Stimulated activated CD8-positive, alpha-beta memory T cell treated with anti-CD3 and anti-CD28 coated beads, Interleukin-7, amount 100 ng/mL, for 1 hour (primary cell): ENCODE measurements around the gene CTBP1.

Experiments
- DNase-seq, 2 donors: peaks; one replicate each; pipeline ENCODE4 v3.0.0-alpha.2; 2020; ENCODE audit warnings: low read depth in 2 of 2

The CTBP1 gene

GRCh38 chr4:1210971-1211370 lies 38.0 kb downstream of the CTBP1 start:
- DNase-seq, result no peak

- no peak for DNase-seq
These were observed 38.6 kb downstream of the CTBP1 start for GRCh38 chr4:1210241-1210841.

GRCh38 chr4:1209821-1210220 lies 39.1 kb downstream of the CTBP1 start:
- no peak for DNase-seq

- DNase-seq, result no peak
These were observed 39.8 kb downstream of the CTBP1 start for GRCh38 chr4:1208970-1209704.

- DNase-seq, result no peak
These were observed 40.5 kb downstream of the CTBP1 start for GRCh38 chr4:1208266-1208961.

GRCh38 chr4:1207603-1208265 lies 41.2 kb downstream of the CTBP1 start:
- DNase-seq, result no peak

- no peak for DNase-seq
These were observed 41.8 kb downstream of the CTBP1 start for GRCh38 chr4:1207157-1207470.

- no peak for DNase-seq
These were observed 42.4 kb downstream of the CTBP1 start for GRCh38 chr4:1206299-1207156.

- no peak for DNase-seq
These were observed 43.2 kb downstream of the CTBP1 start for GRCh38 chr4:1205586-1206298.

- DNase-seq, result no peak
These were observed 43.9 kb downstream of the CTBP1 start for GRCh38 chr4:1204828-1205585.

- DNase-seq, result no peak
These were observed 44.6 kb downstream of the CTBP1 start for GRCh38 chr4:1204286-1204827.

- no peak for DNase-seq
These were observed 45.8 kb downstream of the CTBP1 start for GRCh38 chr4:1203026-1203616.

- DNase-seq, result no peak
These were observed 46.4 kb downstream of the CTBP1 start for GRCh38 chr4:1202526-1203011.

- DNase-seq, result peak; percentile 46 to 67
These were observed 46.9 kb downstream of the CTBP1 start for GRCh38 chr4:1201851-1202525.

GRCh38 chr4:1200425-1201035 lies 48.4 kb downstream of the CTBP1 start:
- no peak for DNase-seq

- DNase-seq, result no peak
These were observed 49.2 kb downstream of the CTBP1 start for GRCh38 chr4:1199556-1200331.

GRCh38 chr4:1198098-1198844 lies 50.7 kb downstream of the CTBP1 start:
- DNase-seq, result no peak
